AG04450 (cell line): ENCODE results near the gene DDX51. TPM values are rescaled to one million over a fixed set of nuclear protein-coding genes. Genes with fewer than 3 reads are reported as not detected.
A peak's percentile ranks its signal among the peaks of the same experiment; 100 is the strongest.

Experiments
- CTCF ChIA-PET: fragments of 300-600, 350-600 bp; formaldehyde crosslinking; extraction: SDS; loops from one replicate; lab custom pipeline; 2022; ENCODE audit warnings: antibody characterized with exemption, inconsistent platforms; lab: Charles Lee
- POLR2A ChIA-PET: fragments of 350-600 bp; formaldehyde crosslinking; extraction: SDS; loops from one replicate; lab custom pipeline; 2021; ENCODE audit warnings: antibody characterized with exemption, inconsistent platforms; lab: Yijun Ruan, JAX
- DNase-seq: peaks from one replicate; pipeline ENCODE4 v3.0.0-alpha.2; 2011; ENCODE audit warnings: low read depth, low spot score
- H3K27ac ChIP-seq: one replicate; pipeline ENCODE4 v1.5.1; 2012; ENCODE audit warnings: low read depth, low read length, control low read depth
- H3K27me3 ChIP-seq: one replicate; pipeline ENCODE4 v1.6.0; 2012; ENCODE audit warnings: low read length; ENCODE audit not compliant: control insufficient read depth, insufficient read depth
- H3K4me3 ChIP-seq: 2 replicates; pipeline ENCODE4 v1.5.1; 2011; ENCODE audit warnings: mild to moderate bottlenecking, low read depth, low read length, control low read depth
- H3K9me3 ChIP-seq: 2 replicates; pipeline ENCODE4 v1.5.1; 2012; ENCODE audit warnings: low read length; ENCODE audit not compliant: control insufficient read depth, insufficient read depth
- CTCF ChIP-seq: IDR thresholded peaks from 2 replicates; pipeline ENCODE4 v1.5.1; 2011; ENCODE audit warnings: low read depth, low read length, control low read depth, inconsistent platforms
- polyA plus RNA-seq: library from polyadenylated mRNA; depleted of rRNA; stranded (reverse); fragments of >200 nt; gene quantifications from 2 replicates; pipeline ENCODE4 v1.2.3, GENCODE V29; 2011

Gene DDX51
- polyA plus RNA-seq, 1 experiment = 4.5 TPM

- Histone ChIP-seq H3K27ac (no peak overlapping the region), H3K27me3 (peaks cover 13% of the 10 kb centered on the region), H3K9me3 (peaks cover 31% of the 10 kb centered on the region), H3K4me3 (0 out of 2 replicates have a peak overlapping the region, but pooled peaks have one; percentile 5)
- DNase-seq = no peak
- ChIA-PET CTCF (interaction anchor here (0.6 to 2.3 kb wide), 3 partner anchors 10 to 475 kb away, joined by 4 to 8 read pairs (median 4); no protein-coding TSS in a partner anchor), POLR2A (interaction anchor here (1.7 kb wide), 1 partner anchor 17 kb away, joined by 6 read pairs; no protein-coding TSS in a partner anchor)
- no peak for TF ChIP-seq CTCF
These were observed 19.2 kb upstream of the DDX51 start for GRCh38 chr12:132163041-132163910.

- H3K27ac ChIP-seq = no peak overlapping the region
- H3K9me3 ChIP-seq = peaks cover 25% of the 10 kb centered on the region
- POLR2A ChIA-PET = interaction anchor here (1.4 to 1.7 kb wide), 2 partner anchors 16 to 27 kb away, joined by 4 to 6 read pairs; no protein-coding TSS in a partner anchor
- no peak for TF ChIP-seq CTCF
- CTCF ChIA-PET = interaction anchor here (0.6 to 2.3 kb wide), 3 partner anchors 9 to 476 kb away, joined by 4 to 8 read pairs (median 4); no protein-coding TSS in a partner anchor
- no peak for DNase-seq
- H3K4me3 ChIP-seq = peak overlapping the region; percentile 5; the same call in 1 of the 2 replicates
- H3K27me3 ChIP-seq = peaks cover 13% of the 10 kb centered on the region
These were observed 18.5 kb upstream of the DDX51 start for GRCh38 chr12:132162508-132163031.

- POLR2A ChIA-PET = interaction anchor here (0.7 to 1.7 kb wide), 3 partner anchors 15 to 446 kb away, joined by 3 to 6 read pairs (median 4); no protein-coding TSS in a partner anchor
- Histone ChIP-seq H3K27me3 (peaks cover 13% of the 10 kb centered on the region), H3K27ac (no peak overlapping the region), H3K9me3 (peaks cover 19% of the 10 kb centered on the region; the same call in 1 of the 2 replicates), H3K4me3 (no peak overlapping the region)
- DNase-seq = no peak
- CTCF ChIA-PET = interaction anchor here (0.7 to 2.3 kb wide), 3 partner anchors 8 to 476 kb away, joined by 4 to 8 read pairs (median 4); no protein-coding TSS in a partner anchor
- TF ChIP-seq CTCF = no peak
These were observed 17.8 kb upstream of the DDX51 start for GRCh38 chr12:132161796-132162507.

- Histone ChIP-seq H3K9me3 (peaks cover 25% of the 10 kb centered on the region; the same call in 1 of the 2 replicates), H3K27me3 (peaks cover 13% of the 10 kb centered on the region), H3K27ac (no peak overlapping the region), H3K4me3 (no peak overlapping the region)
- DNase-seq = no peak
- POLR2A ChIA-PET = interaction anchor here (0.7 to 1.7 kb wide), 3 partner anchors 14 to 447 kb away, joined by 3 to 6 read pairs (median 4); no protein-coding TSS in a partner anchor
- CTCF ChIA-PET = interaction anchor here (0.7 to 2.3 kb wide), 3 partner anchors 8 to 363 kb away, joined by 4 to 8 read pairs (median 4); no protein-coding TSS in a partner anchor
- TF ChIP-seq CTCF = no peak
These were observed 17.1 kb upstream of the DDX51 start for GRCh38 chr12:132161036-132161781.
